Prostate gland (tissue), 2 donors: ENCODE results near the gene HACD2.

ENCODE experiments used
- POLR2A ChIP-seq: fragments of 450-650 bp; IDR thresholded peaks from one replicate; pipeline ENCODE4 v1.6.1; 2016; ENCODE audit warnings: antibody characterized with exemption, mild to moderate bottlenecking
- POLR2AphosphoS5 ChIP-seq: sonication (generic); formaldehyde crosslinking; IDR thresholded peaks from one replicate; pipeline ENCODE4 v1.6.1; 2017; ENCODE audit warnings: antibody characterized with exemption
- TF ChIP-seq, protein P1 (sequence below), 4 experiments: fragments of 200-600 bp in 2 of 4; fragments of 450-650 bp in 2 of 4; sonication (generic) in 2 of 4; IDR thresholded peaks; 1 replicate in 3 of 4; 2 replicates in 1 of 4; pipeline ENCODE4 v1.5.1; 2016 to 2019; ENCODE audit warnings: antibody characterized with exemption in 4 of 4, mild to moderate bottlenecking in 2 of 4, moderate library complexity in 2 of 4

DNA sequence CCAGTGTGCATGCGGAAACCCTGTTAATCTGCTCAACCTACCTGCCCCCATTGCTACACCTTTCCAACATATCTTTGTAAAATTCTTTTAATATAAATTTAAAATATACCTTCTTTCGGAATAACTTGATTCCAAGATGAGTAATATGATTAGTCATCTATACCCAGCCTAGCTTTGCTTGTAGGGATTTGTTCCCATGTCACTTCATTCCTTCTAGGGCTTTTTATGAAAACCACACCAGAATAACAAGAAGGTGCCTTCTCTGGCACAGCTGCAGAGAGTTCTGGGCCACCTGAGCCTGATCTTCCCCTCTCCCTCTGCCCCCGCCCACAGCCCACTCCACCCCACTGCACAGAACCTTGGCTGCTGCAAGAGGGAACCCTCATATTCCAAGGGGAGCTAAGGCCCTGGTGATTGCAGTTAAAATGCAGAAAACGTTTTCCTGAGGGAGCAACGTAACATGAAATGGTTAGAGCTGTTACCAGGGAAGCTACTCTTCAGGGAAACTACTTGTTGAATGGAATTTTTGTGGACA lies 38.6 kb upstream of the HACD2 start:
- TF ChIP-seq, protein P1, sequence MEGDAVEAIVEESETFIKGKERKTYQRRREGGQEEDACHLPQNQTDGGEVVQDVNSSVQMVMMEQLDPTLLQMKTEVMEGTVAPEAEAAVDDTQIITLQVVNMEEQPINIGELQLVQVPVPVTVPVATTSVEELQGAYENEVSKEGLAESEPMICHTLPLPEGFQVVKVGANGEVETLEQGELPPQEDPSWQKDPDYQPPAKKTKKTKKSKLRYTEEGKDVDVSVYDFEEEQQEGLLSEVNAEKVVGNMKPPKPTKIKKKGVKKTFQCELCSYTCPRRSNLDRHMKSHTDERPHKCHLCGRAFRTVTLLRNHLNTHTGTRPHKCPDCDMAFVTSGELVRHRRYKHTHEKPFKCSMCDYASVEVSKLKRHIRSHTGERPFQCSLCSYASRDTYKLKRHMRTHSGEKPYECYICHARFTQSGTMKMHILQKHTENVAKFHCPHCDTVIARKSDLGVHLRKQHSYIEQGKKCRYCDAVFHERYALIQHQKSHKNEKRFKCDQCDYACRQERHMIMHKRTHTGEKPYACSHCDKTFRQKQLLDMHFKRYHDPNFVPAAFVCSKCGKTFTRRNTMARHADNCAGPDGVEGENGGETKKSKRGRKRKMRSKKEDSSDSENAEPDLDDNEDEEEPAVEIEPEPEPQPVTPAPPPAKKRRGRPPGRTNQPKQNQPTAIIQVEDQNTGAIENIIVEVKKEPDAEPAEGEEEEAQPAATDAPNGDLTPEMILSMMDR (IDR thresholded peaks at IDR 0.05): no peak
- no peak for TF ChIP-seq POLR2AphosphoS5
- no peak for TF ChIP-seq POLR2A
